OCI-LY3 (cell line): ENCODE measurements around the gene PRDM11.

Experiments used
- H2AFZ ChIP-seq: fragments of 200-600, 300-600 bp; shearing (Covaris generic); 2 replicates; pipeline ENCODE4 v1.6.0; 2014; ENCODE audit warnings: antibody characterized with exemption, low read depth, low read length
- H3K27ac ChIP-seq: fragments of 200-600, 300-600 bp; sonication (generic); 2 replicates; pipeline ENCODE4 v1.5.1; 2014; ENCODE audit warnings: mild to moderate bottlenecking, low read length, moderate library complexity, mixed read lengths
- H3K27me3 ChIP-seq: fragments of 200-600, 300-600 bp; sonication (generic); 2 replicates; pipeline ENCODE4 v1.6.1; 2014; ENCODE audit warnings: low read depth, low read length, mixed read lengths
- H3K36me3 ChIP-seq: fragments of 200-600, 300-600 bp; sonication (generic); replicated peaks from 2 replicates; pipeline ENCODE3; 2014; ENCODE audit warnings: low read depth, low read length, mixed read lengths
- H3K4me1 ChIP-seq: fragments of 300-600, 200-600 bp; sonication (generic); 2 replicates; pipeline ENCODE4 v1.6.1; 2014; ENCODE audit warnings: low read length, mixed read lengths
- H3K4me2 ChIP-seq: fragments of 200-600, 300-600 bp; sonication (generic); 2 replicates; pipeline ENCODE4 v1.6.1; 2014; ENCODE audit warnings: low read length, mixed read lengths
- H3K4me3 ChIP-seq: fragments of 300-600, 200-600 bp; sonication (generic); 2 replicates; pipeline ENCODE4 v1.5.1; 2014; ENCODE audit warnings: antibody characterized with exemption, mild to moderate bottlenecking, low read length, moderate library complexity
- H3K79me2 ChIP-seq: fragments of 300-600, 200-600 bp; shearing (Covaris generic); 2 replicates; pipeline ENCODE4 v1.6.1; 2014; ENCODE audit warnings: mild to moderate bottlenecking, low read length, mixed read lengths
- H3K9ac ChIP-seq: fragments of 300-600, 200-600 bp; shearing (Covaris generic); 2 replicates; pipeline ENCODE4 v1.6.0; 2014; ENCODE audit warnings: mild to moderate bottlenecking, low read length, moderate library complexity
- H3K9me3 ChIP-seq: fragments of 200-600, 300-600 bp; shearing (Covaris generic); 2 replicates; pipeline ENCODE4 v1.6.1; 2014; ENCODE audit warnings: low read length, mixed read lengths; ENCODE audit not compliant: insufficient read depth
- H4K20me1 ChIP-seq: fragments of 200-600, 300-600 bp; sonication (generic); 2 replicates; pipeline ENCODE4 v1.6.1; 2016; ENCODE audit warnings: low read length, mixed read lengths; ENCODE audit not compliant: insufficient read depth
- EZH2phosphoT487 ChIP-seq: fragments of 200-600 bp; shearing (Covaris generic); IDR thresholded peaks from 2 replicates; pipeline ENCODE4 v1.6.1; 2018; ENCODE audit warnings: antibody characterized with exemption, mixed run types, low read depth
- TF ChIP-seq, protein P1 (sequence below): fragments of 200-600, 300-600 bp; sonication (generic); IDR thresholded peaks from 2 replicates; pipeline ENCODE4 v1.5.1; 2014; ENCODE audit warnings: antibody characterized with exemption, low read length, low read depth

Gene PRDM11

DNA sequence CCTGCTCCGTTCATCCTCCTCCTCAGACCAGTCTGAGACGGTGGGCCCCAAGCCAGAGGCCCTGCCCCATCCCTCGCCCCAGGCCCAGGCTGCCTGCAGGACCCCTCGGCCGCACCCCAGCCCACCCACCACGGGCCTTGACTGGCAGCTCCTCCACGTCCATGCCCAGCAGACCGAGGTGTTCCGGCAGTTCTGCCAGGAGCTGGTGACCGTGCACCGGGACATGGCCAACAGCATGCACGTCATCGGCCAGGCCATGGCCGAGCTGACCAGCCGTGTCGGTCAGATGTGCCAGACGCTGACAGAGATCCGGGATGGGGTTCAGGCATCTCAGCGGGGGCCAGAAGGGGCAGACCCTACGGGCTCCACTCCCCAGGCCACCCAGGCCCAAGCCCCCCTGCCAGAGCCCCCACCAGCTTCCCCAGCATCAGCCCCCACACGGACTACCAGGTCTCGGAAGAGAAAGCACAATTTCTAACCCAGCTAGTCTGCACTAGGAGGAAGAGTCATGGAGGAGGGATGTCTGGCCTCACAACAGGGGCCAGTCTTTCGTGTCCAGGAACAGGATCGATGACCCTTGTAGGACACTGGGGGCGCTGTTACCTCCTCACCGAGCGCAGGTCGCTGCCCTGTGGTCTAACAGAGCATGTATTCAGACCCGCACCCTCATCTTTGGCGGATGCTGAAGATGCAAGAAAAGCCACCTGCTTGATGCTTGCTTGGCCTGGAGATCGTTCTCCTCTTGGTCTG lies 66.3 kb downstream of the PRDM11 start:
- no peak overlapping the region for H2AFZ ChIP-seq
- H3K4me1 ChIP-seq: peaks cover 9% of the 10 kb centered on the region
- TF ChIP-seq EZH2phosphoT487: no peak
- TF ChIP-seq, protein P1, sequence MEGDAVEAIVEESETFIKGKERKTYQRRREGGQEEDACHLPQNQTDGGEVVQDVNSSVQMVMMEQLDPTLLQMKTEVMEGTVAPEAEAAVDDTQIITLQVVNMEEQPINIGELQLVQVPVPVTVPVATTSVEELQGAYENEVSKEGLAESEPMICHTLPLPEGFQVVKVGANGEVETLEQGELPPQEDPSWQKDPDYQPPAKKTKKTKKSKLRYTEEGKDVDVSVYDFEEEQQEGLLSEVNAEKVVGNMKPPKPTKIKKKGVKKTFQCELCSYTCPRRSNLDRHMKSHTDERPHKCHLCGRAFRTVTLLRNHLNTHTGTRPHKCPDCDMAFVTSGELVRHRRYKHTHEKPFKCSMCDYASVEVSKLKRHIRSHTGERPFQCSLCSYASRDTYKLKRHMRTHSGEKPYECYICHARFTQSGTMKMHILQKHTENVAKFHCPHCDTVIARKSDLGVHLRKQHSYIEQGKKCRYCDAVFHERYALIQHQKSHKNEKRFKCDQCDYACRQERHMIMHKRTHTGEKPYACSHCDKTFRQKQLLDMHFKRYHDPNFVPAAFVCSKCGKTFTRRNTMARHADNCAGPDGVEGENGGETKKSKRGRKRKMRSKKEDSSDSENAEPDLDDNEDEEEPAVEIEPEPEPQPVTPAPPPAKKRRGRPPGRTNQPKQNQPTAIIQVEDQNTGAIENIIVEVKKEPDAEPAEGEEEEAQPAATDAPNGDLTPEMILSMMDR: no peak
- H3K9ac ChIP-seq: no peak overlapping the region
- no peaks in the 10 kb centered on the region for H4K20me1 ChIP-seq
- no peaks in the 10 kb centered on the region for H3K27me3 ChIP-seq
- H3K27ac ChIP-seq: no peak overlapping the region
- no peak overlapping the region for H3K4me3 ChIP-seq
- H3K4me2 ChIP-seq: no peak overlapping the region
- H3K36me3 ChIP-seq: no peaks in the 10 kb centered on the region
- H3K9me3 ChIP-seq: no peaks in the 10 kb centered on the region
- H3K79me2 ChIP-seq: no peaks in the 10 kb centered on the region

DNA sequence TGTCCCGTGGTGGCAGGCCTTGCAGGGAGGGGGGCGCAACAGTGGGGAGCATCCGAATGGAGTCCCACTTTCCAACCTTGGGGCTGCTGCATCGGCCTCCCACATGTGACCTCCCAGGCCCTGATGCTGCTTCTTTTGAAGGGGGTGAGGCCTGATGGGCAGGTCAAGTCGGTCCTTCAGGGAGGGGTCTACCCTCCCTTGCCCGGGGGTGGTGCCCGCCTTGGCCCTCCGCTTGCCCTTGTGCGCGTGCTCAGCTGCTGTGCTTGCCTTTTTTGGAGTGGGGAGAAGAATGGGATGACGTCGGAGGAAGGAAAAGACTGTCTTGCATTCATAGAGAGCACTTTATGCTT lies 66.9 kb downstream of the PRDM11 start:
- no peak overlapping the region for H2AFZ ChIP-seq
- no peak overlapping the region for H3K4me3 ChIP-seq
- H3K4me1 ChIP-seq: peaks cover 9% of the 10 kb centered on the region
- no peaks in the 10 kb centered on the region for H4K20me1 ChIP-seq
- no peaks in the 10 kb centered on the region for H3K27me3 ChIP-seq
- no peaks in the 10 kb centered on the region for H3K79me2 ChIP-seq
- H3K9me3 ChIP-seq: no peaks in the 10 kb centered on the region
- no peaks in the 10 kb centered on the region for H3K36me3 ChIP-seq
- TF ChIP-seq, protein P1: no peak
- no peak for TF ChIP-seq EZH2phosphoT487
- H3K27ac ChIP-seq: no peak overlapping the region
- no peak overlapping the region for H3K4me2 ChIP-seq
- H3K9ac ChIP-seq: no peak overlapping the region

- no peaks in the 10 kb centered on the region for H3K36me3 ChIP-seq
Measured at GRCh38 chr11:45213717-45214116, 67.3 kb downstream of the PRDM11 start.

DNA sequence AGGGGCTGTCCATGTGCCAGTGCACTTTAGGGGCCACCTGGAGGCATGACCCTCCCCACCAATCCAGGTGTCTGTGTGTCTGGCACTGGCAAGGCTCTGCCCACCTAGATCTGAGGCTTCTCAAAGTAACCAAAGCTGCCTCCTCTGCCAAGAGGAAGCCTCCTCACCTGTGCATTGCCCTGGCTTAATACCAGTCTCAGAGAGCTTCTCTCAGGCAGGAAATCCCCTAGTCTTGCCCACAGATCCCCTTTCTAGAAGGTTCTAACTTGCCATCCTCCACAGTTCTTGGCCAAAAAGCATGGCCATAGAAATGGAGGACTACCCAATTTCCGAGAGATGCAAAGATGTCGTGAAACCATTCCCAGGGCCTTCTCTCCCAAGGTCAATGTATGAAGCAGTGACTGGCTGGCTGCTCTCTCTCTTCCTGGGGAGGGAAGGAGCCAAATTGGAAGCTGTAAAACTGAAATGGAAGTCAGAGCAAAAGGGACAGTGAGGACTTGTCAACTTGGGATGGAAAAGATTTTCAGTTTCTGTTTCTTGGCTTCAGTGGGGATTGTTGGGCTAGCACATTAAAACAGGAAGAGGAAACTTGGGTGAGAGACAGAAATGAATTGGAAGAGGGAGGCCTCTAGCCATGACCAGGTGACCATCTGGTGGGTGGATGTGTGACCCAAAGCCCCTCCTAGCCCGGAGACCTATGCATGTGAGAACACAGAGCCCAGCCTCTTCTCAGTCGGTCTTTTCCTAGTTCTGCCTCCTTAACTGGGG lies 68.8 kb downstream of the PRDM11 start:
- Histone ChIP-seq H3K27me3 (no peaks in the 10 kb centered on the region), H3K27ac (no peak overlapping the region), H3K9ac (no peak overlapping the region)

More at GRCh38 chr11:45213717-45214116, 67.3 kb downstream of the PRDM11 start:
- TF ChIP-seq EZH2phosphoT487: no peak
- TF ChIP-seq, protein P1: no peak
- no peaks in the 10 kb centered on the region for H3K9me3 ChIP-seq
- H3K79me2 ChIP-seq: no peaks in the 10 kb centered on the region
- no peak overlapping the region for H3K4me2 ChIP-seq
- no peak overlapping the region for H3K4me3 ChIP-seq
- no peak overlapping the region for H3K27ac ChIP-seq
- no peak overlapping the region for H3K9ac ChIP-seq
- no peaks in the 10 kb centered on the region for H4K20me1 ChIP-seq
- no peak overlapping the region for H2AFZ ChIP-seq
- H3K27me3 ChIP-seq: no peaks in the 10 kb centered on the region
- H3K4me1 ChIP-seq: peaks cover 9% of the 10 kb centered on the region

More for the DNA sequence above, 68.8 kb downstream of the PRDM11 start:
- no peaks in the 10 kb centered on the region for H4K20me1 ChIP-seq
- H3K4me2 ChIP-seq: no peak overlapping the region
- H3K79me2 ChIP-seq: no peaks in the 10 kb centered on the region
- no peaks in the 10 kb centered on the region for H3K9me3 ChIP-seq
- no peak overlapping the region for H2AFZ ChIP-seq
- no peak overlapping the region for H3K4me3 ChIP-seq
- no peaks in the 10 kb centered on the region for H3K36me3 ChIP-seq
- TF ChIP-seq, protein P1: no peak
- H3K4me1 ChIP-seq: peaks cover 9% of the 10 kb centered on the region
